ENCODE results near the gene PIWIL1.

GRCh38 chr12:130350715-130351114 lies 13.0 kb downstream of the PIWIL1 start:
- TF ChIP-seq, protein P1, sequence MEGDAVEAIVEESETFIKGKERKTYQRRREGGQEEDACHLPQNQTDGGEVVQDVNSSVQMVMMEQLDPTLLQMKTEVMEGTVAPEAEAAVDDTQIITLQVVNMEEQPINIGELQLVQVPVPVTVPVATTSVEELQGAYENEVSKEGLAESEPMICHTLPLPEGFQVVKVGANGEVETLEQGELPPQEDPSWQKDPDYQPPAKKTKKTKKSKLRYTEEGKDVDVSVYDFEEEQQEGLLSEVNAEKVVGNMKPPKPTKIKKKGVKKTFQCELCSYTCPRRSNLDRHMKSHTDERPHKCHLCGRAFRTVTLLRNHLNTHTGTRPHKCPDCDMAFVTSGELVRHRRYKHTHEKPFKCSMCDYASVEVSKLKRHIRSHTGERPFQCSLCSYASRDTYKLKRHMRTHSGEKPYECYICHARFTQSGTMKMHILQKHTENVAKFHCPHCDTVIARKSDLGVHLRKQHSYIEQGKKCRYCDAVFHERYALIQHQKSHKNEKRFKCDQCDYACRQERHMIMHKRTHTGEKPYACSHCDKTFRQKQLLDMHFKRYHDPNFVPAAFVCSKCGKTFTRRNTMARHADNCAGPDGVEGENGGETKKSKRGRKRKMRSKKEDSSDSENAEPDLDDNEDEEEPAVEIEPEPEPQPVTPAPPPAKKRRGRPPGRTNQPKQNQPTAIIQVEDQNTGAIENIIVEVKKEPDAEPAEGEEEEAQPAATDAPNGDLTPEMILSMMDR (IDR thresholded peaks at IDR 0.05; ENCODE audit: borderline replicate concordance, extremely low read depth, low read length, poor library complexity, severe bottlenecking): no peak
- TF ChIP-seq EZH2 (IDR thresholded peaks at IDR 0.05; ENCODE audit: borderline replicate concordance, low read depth, low read length, severe bottlenecking): no peak
